Fibroblast of mammary gland (primary cell): ENCODE data around the gene HSF5.

Experiments used
- DNase-seq: peaks from one replicate; pipeline ENCODE4 v3.0.0-alpha.2; 2010; ENCODE audit warnings: low read depth
- H3K4me3 ChIP-seq: 2 replicates; pipeline ENCODE4 v1.5.1; 2011; ENCODE audit warnings: low read depth, mild to moderate bottlenecking, low read length, moderate library complexity; ENCODE audit not compliant: control insufficient read depth
- CTCF ChIP-seq: conservative IDR thresholded peaks from 2 replicates; pipeline ENCODE4 v1.5.1; 2011; ENCODE audit warnings: low read depth, low read length, inconsistent platforms; ENCODE audit not compliant: control insufficient read depth, insufficient read depth

Gene HSF5

DNA sequence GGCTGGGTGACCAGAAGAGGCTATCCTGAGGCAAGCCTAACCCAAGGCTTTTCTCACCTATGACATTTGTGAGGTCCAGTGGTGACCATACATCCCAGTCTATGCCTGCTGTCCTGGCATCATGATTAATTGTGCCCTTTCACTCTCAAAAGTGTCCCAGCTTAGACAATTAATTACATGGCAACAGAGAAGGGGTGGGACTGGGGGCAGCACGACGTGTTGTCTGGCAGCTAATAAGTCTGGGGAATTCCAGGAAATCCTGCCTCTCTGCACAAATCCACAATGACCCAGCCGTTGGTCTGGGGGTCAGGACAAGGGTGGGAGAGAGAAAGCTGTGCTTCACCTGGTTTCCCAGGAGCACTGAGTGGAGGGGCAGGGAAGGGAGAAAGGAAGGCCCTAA lies 40.2 kb upstream of the HSF5 start:
- TF ChIP-seq CTCF = no peak
- H3K4me3 ChIP-seq = no peak overlapping the region
- no peak for DNase-seq

- TF ChIP-seq CTCF = no peak
- peak; percentile 33 for DNase-seq
- no peak overlapping the region for H3K4me3 ChIP-seq
These were observed 39.7 kb upstream of the HSF5 start for GRCh38 chr17:58527949-58528348.

DNA sequence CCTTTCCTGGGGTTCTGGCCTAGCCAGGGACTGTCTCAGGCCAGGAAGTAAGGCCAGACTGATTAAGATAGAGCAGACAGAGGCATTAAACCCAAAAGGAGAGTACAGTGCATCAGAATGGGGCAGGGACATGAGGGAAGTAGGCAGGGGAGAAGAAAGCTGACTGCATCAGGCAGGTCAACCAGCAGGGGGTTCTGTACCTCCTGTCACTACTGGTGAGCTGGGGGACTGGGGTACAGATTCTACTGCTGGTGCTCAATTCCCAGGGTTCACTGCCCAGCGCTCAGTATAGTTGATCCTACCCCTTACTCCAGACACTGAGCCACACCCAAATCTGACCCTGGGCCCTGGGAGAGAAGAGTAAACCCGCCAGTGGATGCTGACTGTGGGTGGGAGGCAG lies 39.1 kb upstream of the HSF5 start:
- TF ChIP-seq CTCF = peak; percentile 26
- no peak for DNase-seq
- no peak overlapping the region for H3K4me3 ChIP-seq

GRCh38 chr17:58525239-58525638 lies 37.0 kb upstream of the HSF5 start:
- DNase-seq = peak; percentile 86
- no peak for TF ChIP-seq CTCF
- H3K4me3 ChIP-seq = no peak overlapping the region

DNA sequence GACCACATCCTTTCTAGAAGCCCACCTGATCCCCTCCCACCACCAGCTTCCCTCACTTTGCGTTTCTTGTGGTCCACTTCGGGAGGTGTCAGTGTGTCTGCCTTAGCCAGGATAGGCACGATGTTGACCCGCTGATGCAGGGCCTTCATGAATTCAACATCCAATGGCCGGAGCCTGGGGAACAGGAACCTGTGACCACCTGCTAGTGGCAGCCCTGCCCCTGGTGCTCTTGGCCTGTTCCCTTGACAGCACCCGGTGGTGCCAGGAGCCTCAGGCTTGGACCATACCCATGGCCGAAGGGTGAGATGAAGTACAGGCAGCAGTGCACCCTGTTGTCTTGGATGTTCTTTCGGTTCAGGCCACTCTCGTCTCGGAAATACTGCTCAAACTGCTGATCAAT lies 33.5 kb upstream of the HSF5 start:
- DNase-seq = no peak
- H3K4me3 ChIP-seq = no peak overlapping the region
- TF ChIP-seq CTCF = no peak

- DNase-seq = peak; percentile 18
These were observed 32.7 kb upstream of the HSF5 start for GRCh38 chr17:58520843-58521430.

More at GRCh38 chr17:58520843-58521430, 32.7 kb upstream of the HSF5 start:
- H3K4me3 ChIP-seq = no peak overlapping the region
- peak; percentile 52 for TF ChIP-seq CTCF
